A673 (cell line): ENCODE measurements around the gene CRK. TPM values are rescaled to one million over a fixed set of nuclear protein-coding genes. Genes with fewer than 3 reads are reported as not detected.

Source experiments
- Bru-seq: library from RNA; stranded (reverse); fragments of 400-500 nt; gene quantifications from one replicate; lab custom pipeline; 2021; lab: Mats Ljungman, UMichigan
- BruChase-seq, 2 experiments: library from RNA; stranded (reverse); fragments of 400-500 nt; gene quantifications; one replicate each; lab custom pipeline; 2021; lab: Mats Ljungman, UMichigan
- BruUV-seq: library from RNA; stranded (reverse); fragments of 400-500 nt; replicated peaks from 2 replicates; lab custom pipeline; 2021; lab: Mats Ljungman, UMichigan
- CTCF ChIA-PET: fragments of 300-600 bp; sonication (Branson Sonifier 250); formaldehyde crosslinking; loops from one replicate; lab custom pipeline; 2022; ENCODE audit warnings: antibody characterized with exemption; lab: Charles Lee
- POLR2A ChIA-PET: fragments of 300-600 bp; sonication (Branson Sonifier 250); formaldehyde crosslinking; loops from one replicate; lab custom pipeline; 2022; ENCODE audit warnings: antibody characterized with exemption; ENCODE audit not compliant: low non-redundant PET; lab: Charles Lee
- DNase-seq: peaks from one replicate; pipeline ENCODE4 v3.0.0-alpha.2; 2015; ENCODE audit warnings: low spot score
- H3K27ac ChIP-seq: fragments of 200-600 bp; sonication (generic); 2 replicates; pipeline ENCODE4 v1.5.1; 2016; ENCODE audit warnings: mixed run types, low read depth, mild to moderate bottlenecking, mixed read lengths, antibody characterized with exemption, low read length; ENCODE audit not compliant: poor library complexity, severe bottlenecking
- H3K27me3 ChIP-seq: fragments of 200-600 bp; sonication (generic); replicated peaks from 2 replicates; pipeline ENCODE4 v1.6.1; 2017; ENCODE audit warnings: mixed run types, low read depth, mild to moderate bottlenecking, mixed read lengths, antibody characterized with exemption, low read length; ENCODE audit not compliant: insufficient read depth, poor library complexity
- H3K36me3 ChIP-seq: fragments of 200-600 bp; sonication (generic); 2 replicates; pipeline ENCODE4 v1.6.1; 2016; ENCODE audit warnings: mixed run types, mild to moderate bottlenecking, mixed read lengths, antibody characterized with exemption, low read length; ENCODE audit not compliant: insufficient read depth, poor library complexity, severe bottlenecking
- H3K4me1 ChIP-seq: fragments of 200-600 bp; sonication (generic); 2 replicates; pipeline ENCODE4 v1.6.1; 2017; ENCODE audit warnings: mixed run types, mild to moderate bottlenecking, mixed read lengths, antibody characterized with exemption, low read length; ENCODE audit not compliant: insufficient read depth, poor library complexity, severe bottlenecking
- H3K4me3 ChIP-seq: fragments of 200-600 bp; sonication (generic); 2 replicates; pipeline ENCODE4 v1.5.1; 2016; ENCODE audit warnings: low read depth, mixed run types, mild to moderate bottlenecking, mixed read lengths, low read length; ENCODE audit not compliant: poor library complexity, severe bottlenecking
- H3K9me3 ChIP-seq: fragments of 200-600 bp; sonication (generic); 2 replicates; pipeline ENCODE4 v1.6.1; 2016; ENCODE audit warnings: mixed run types, low read depth, mild to moderate bottlenecking, mixed read lengths, antibody characterized with exemption, low read length; ENCODE audit not compliant: poor library complexity, severe bottlenecking
- EZH2 ChIP-seq: fragments of 200-600 bp; sonication (generic); IDR thresholded peaks from 2 replicates; pipeline ENCODE4 v1.6.1; 2017; ENCODE audit warnings: borderline replicate concordance, low read depth, mild to moderate bottlenecking, mixed read lengths, antibody characterized with exemption, low read length; ENCODE audit not compliant: poor library complexity, severe bottlenecking
- intact Hi-C: fragments of 100-400 bp; cut with micrococcal nuclease; formaldehyde crosslinking; loops from one replicate; pipeline ENCODE4 v1.10.0; 2022; ENCODE audit not compliant: unreplicated experiment
- long read RNA-seq: library from polyadenylated mRNA; stranded (forward); transcript quantifications from one replicate; pipeline ENCODE4 v2.0.0, GENCODE V29; 2022
- total RNA-seq: library from RNA; stranded (reverse); gene quantifications from 2 replicates; pipeline ENCODE4 v1.2.3, GENCODE V29; 2021
- TF ChIP-seq, protein P1 (sequence below): fragments of 300-800, 200-600 bp; sonication (generic); conservative IDR thresholded peaks from 2 replicates; pipeline ENCODE4 v1.5.1; 2017; ENCODE audit warnings: low read depth, mild to moderate bottlenecking, antibody characterized with exemption, low read length, moderate library complexity, mixed read lengths

CRK gene
- total RNA-seq (85.9 and 86.5 TPM in 2 replicates), Bru-seq, nascent RNA (percentile 87 among the genes with signal in this experiment), BruChase-seq, experiment 1, labeled RNA remaining after a 2-hour chase (percentile 95 among the genes with signal in this experiment), BruChase-seq, experiment 2, labeled RNA remaining after a 6-hour chase (percentile 94 among the genes with signal in this experiment)
- long read RNA-seq, transcript CRK-203 (3 exons, 830 nt): minor isoform, 15 of 203 reads
- long read RNA-seq, transcript CRK-201 (3 exons, 3,880 nt): minor isoform, 68 of 203 reads
- long read RNA-seq, transcript CRK-202 (3 exons, 3,675 nt): major isoform, 84 of 203 reads
- long read RNA-seq, partial matches to known transcripts: 12 of 203 reads
- long read RNA-seq, other reads (novel, unspliced or antisense): 24 of 203 reads

DNA sequence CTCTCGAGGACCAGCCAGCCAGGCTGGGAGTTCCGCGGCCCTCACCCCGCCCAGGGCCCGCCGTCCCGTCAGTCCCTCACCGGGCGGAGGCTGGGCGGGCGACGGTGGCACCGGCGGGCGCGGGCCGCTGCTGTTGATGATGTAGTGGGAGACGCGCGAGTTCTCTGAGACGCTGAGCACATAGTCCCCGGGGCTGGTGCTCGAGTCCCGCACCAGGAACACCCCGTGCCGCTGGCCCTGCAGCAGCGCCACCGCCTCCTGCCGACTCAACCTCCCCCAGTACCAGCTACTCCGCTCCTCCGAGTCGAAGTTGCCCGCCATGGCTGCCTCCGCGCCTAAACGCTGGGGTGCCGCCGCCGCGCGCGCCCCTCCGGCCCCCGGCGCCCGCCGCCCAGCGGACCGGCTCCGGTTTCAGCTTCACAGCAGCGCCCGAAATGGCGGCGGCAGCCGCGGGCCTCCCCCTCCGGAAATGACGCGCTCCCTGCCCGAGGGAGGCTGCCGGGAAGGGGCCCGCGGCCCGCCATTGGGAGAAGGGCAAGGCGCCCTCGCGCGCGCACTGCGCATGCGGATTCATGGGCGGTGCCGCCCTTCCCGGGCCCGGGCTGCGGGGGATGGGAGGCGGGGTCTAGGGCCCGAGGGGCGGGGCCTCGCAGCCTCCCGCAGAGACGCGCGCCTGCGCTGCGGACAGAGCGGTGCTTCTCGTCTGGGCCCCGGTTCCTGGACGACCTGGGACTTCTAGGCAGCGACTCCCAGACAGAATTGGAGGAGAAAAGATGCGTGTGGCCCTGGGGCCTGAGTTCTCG lies at the start of gene CRK:
TSS of gene CRK (minus strand) at position 436 of the 803 bp plus-strand sequence. CDS start at position 321, 115 bp downstream.
- Histone ChIP-seq H3K27me3 (no peaks in the 10 kb centered on the region), H3K4me3 (peak within 1 kb of the TSS; percentile 100), H3K4me1 (peaks cover 6% of the 10 kb centered on the region), H3K27ac (peak within 1 kb of the TSS; percentile 99), H3K36me3 (peaks cover 15% of the 10 kb centered on the region), H3K9me3 (no peaks in the 10 kb centered on the region)
- BruUV-seq: no TSS peak
- peak; percentile 98 for DNase-seq
- ChIA-PET CTCF (interaction anchor here (0.6 to 1.9 kb wide), 2 partner anchors 60 to 476 kb away, joined by 4 to 9 read pairs; partner anchors contain the start of gene INPP5K), POLR2A (no interaction called here)
- intact Hi-C loops: loop anchor here (10.0 kb wide), 1 partner anchor 91 kb away; no protein-coding TSS in a partner anchor
- no peak for TF ChIP-seq EZH2
- TF ChIP-seq, protein P1, sequence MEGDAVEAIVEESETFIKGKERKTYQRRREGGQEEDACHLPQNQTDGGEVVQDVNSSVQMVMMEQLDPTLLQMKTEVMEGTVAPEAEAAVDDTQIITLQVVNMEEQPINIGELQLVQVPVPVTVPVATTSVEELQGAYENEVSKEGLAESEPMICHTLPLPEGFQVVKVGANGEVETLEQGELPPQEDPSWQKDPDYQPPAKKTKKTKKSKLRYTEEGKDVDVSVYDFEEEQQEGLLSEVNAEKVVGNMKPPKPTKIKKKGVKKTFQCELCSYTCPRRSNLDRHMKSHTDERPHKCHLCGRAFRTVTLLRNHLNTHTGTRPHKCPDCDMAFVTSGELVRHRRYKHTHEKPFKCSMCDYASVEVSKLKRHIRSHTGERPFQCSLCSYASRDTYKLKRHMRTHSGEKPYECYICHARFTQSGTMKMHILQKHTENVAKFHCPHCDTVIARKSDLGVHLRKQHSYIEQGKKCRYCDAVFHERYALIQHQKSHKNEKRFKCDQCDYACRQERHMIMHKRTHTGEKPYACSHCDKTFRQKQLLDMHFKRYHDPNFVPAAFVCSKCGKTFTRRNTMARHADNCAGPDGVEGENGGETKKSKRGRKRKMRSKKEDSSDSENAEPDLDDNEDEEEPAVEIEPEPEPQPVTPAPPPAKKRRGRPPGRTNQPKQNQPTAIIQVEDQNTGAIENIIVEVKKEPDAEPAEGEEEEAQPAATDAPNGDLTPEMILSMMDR: peak; percentile 10; the same call in 1 of the 2 replicates

DNA sequence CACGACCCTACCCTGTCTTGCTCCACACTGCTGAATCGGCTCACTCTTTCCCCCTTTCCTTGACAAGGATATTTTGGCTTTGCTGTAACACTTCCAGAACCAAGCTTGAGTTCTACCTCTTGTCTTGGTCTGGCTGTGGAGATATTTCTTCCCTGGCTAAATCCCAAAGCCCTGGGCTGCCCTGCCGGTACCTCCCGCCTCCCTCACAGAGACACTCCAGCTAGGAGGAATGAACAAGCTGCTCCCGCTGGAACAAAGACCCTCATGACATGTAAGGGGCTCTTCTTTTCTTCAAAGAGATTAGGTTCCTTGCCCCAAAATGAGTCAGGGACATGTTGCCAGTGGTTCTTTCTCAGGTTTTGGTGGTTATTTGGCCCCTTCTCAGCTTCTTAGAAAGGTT lies 49.6 kb upstream of the CRK start:
- no peak overlapping the region for H3K27ac ChIP-seq
- H3K9me3 ChIP-seq: no peaks in the 10 kb centered on the region
- ChIA-PET CTCF (no interaction called here), POLR2A (no interaction called here)
- H3K36me3 ChIP-seq: no peaks in the 10 kb centered on the region
- no peak for DNase-seq
- H3K4me3 ChIP-seq: no peak overlapping the region
- H3K27me3 ChIP-seq: no peaks in the 10 kb centered on the region
- H3K4me1 ChIP-seq: peaks cover under 1% of the 10 kb centered on the region
- TF ChIP-seq, protein P1: no peak
- no peak for TF ChIP-seq EZH2
- intact Hi-C loops: no loop called here
- BruUV-seq: no TSS peak

DNA sequence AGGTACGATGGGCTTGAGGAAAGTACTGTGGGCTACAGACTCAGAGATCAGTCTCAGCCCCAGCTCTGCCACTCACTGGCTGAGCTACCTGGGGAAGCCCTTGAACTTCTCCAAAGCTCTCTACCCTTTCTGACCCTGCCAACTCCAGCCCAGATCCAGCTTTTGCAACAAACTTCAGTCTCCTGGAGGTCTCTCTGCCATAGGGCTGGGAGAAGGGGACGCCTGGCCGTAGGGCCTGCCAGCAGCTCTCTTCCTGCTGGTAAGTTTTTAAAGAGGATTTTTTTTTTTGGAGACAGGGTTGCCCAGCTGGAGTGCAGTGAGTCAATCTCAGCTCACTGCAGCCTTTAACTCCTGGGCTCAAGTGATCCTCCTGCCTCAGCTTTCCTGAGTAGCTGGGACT lies 48.8 kb upstream of the CRK start:
- H3K9me3 ChIP-seq: no peaks in the 10 kb centered on the region
- TF ChIP-seq, protein P1: no peak
- no peak for TF ChIP-seq EZH2
- no peaks in the 10 kb centered on the region for H3K36me3 ChIP-seq
- H3K27ac ChIP-seq: no peak overlapping the region
- ChIA-PET POLR2A (no interaction called here), CTCF (interaction anchor here (1.0 kb wide), 1 partner anchor 140 kb away, joined by 3 read pairs; no protein-coding TSS in a partner anchor)
- H3K4me1 ChIP-seq: no peaks in the 10 kb centered on the region
- no peak overlapping the region for H3K4me3 ChIP-seq
- no TSS peak for BruUV-seq
- no peaks in the 10 kb centered on the region for H3K27me3 ChIP-seq
- intact Hi-C loops: no loop called here
- no peak for DNase-seq
